GM21717 (cell line): ENCODE results near the gene RET.
A peak's percentile ranks its signal among the peaks of the same experiment; 100 is the strongest.
"Not testable (repeated sequence)": the region's sequence is repeated elsewhere in the genome, so short reads cannot be mapped to it uniquely, and the experiment has no call there.

ENCODE experiments used
- ATAC-seq: cut with Tn5 transposase; IDR thresholded peaks from one replicate; pipeline ENCODE4 v1.9.1; 2021; ENCODE audit warnings: mild to moderate bottlenecking, moderate library complexity; ENCODE audit not compliant: unreplicated experiment

RET gene

GRCh38 chr10:43132867-43133787 is 56.3 kb downstream of the RET start:
- no peak for ATAC-seq

DNA sequence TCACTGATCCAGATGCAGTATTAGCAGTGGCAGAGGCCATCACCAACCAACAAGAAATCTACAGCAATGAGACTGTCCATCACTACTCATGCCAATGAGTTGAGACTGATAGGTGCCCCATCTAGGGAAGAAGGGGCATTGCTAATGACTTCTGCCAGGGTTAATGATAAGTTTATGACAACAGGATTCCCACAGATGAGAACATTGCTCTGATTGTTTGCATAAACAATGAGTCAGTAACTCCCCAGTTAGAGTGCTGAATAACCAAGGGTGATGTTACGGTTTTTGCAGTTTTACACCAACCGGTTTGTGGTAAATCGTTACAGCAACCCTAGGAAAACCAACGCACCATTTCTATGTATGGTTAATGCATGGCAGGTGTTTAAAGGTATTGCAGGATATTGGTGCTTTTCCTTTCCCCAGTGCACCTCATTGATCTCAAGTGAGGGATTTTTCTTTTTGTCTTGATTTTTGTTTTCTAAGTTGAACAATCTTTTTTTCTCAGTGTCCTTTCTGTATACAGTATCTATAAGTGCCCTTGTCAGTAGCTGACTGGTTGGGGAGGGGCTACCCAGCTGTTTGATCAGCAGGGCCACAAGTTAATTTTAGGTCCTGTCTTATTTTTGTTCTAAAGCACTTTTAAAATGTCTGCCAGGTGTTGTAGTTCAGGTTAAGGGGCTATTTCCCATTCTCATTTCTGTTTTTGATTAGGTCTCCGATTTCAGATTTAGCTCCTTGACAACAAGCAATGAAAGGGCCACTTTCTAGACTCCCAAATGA is 57.4 kb downstream of the RET start:
- no peak for ATAC-seq

DNA sequence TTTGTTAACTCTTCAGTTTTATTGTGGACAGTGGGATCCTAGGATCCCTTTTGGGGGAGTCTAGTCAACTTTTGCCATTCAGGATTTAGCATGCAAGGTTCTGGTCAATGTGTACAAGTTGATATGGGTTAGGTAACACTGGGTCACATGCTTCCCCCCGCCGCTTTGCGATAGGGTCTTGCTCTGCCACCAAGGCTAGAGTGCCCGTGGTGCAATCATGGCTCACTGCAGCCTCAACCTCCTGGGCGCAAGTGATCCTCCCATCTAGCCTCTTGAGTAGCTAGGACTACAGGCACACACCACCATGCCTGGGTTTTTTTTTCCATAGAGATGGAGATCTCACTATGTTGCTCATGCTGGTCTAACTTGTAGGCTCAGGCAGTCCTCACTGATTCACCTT is 58.2 kb downstream of the RET start:
- ATAC-seq, result no peak

DNA sequence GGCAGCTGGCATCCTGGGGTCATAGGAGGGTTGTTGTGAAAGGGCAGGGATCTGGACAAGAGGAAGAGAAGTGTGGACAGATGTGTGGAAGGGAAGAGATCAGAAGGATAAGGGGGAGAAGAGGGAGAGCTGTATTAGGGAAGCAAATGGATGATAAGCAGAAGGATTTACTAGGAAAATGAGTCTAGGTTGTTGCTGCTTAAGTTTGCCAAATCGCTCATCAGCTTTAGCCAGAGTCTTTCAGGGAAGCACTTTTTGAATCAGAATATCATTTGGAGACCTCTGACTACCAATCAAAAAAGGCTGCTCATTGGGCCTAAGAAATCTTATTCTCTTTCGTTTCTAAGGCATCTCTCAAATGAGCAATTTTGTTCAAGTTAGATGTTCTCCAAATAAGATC is 58.8 kb downstream of the RET start:
- no peak for ATAC-seq

GRCh38 chr10:43136432-43136831 is 59.6 kb downstream of the RET start:
- ATAC-seq, result no peak

DNA sequence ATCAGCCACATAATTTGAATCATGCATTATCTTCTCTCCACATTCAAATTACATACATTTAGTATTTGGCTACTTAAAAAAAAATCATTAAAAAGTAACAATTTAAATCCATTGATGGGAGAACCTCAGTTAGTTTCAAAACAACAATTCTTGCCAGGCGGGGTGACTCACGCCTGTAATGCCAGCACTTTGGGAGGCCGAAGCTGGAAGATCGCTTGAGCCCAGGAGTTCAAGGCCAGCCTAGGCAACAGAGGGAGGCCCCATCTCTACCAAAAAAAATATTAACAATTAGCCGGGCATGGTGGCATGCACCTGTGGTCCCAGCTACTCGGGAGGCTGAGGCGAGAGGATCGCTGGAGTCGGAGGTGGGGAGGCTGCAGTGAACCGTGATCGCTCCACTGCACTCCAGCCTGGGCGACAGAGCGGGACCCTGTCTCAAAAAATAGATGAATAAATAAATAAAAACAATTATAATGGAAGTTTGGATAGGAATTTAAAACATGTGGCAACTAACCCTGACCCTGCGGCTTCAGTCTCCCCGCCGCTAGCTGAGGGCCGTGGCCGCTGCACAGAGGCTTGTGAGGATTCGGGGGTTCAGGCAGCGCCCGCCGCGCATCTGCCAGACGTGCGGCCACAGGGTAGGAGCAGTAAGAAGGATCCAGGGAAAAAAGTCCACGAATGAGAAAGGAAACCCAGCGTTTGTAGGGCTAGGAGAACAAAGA is 60.3 kb downstream of the RET start:
- ATAC-seq, result no peak

- ATAC-seq, result peak; percentile 24
These were observed 60.8 kb downstream of the RET start for GRCh38 chr10:43137717-43138020.

DNA sequence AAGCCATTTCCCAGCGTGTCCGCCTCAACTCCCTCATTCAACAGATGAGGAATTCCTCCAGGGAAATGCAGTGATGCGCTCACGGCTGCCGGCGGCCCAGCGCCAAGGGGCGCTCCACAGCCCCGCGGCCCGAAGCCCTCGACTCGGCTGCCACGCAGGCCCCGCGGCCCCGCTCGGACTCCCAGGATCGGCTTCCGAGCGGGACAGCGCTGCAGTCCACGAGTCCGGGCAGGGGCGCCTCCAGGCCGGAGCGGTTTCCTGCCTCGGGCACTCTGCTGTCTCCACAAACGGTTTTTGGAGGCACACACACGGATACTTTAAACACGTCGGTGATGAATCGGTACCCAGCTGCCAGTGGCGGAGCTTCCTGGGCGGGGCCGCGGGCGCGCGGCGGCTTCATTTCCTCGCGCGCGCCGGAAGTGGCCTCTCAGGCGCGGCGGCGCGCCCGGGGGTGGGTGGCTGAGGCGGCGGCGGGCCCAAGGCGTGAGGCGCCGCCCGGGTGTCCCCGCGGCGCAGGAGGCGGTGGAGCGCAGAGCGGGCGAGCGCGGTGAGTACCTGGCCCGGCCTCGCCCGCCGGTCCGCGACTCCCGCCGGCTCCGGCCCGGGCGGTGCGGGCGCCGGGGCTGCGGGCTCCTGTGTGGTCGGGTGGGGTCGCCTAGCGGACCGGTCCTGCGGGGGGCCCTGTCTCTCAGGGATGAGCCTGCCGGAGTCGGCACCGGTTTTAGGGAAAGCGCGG is 61.3 kb downstream of the RET start, which contains the start of gene CSGALNACT2:
CSGALNACT2 (plus strand) TSS at position 425 of the 736 bp plus-strand sequence. CDS start 16,705 bp downstream, outside the sequence.
- peak; percentile 63 for ATAC-seq

- ATAC-seq, result peak; percentile 39
These were observed 61.9 kb downstream of the RET start for GRCh38 chr10:43138757-43139241.

DNA sequence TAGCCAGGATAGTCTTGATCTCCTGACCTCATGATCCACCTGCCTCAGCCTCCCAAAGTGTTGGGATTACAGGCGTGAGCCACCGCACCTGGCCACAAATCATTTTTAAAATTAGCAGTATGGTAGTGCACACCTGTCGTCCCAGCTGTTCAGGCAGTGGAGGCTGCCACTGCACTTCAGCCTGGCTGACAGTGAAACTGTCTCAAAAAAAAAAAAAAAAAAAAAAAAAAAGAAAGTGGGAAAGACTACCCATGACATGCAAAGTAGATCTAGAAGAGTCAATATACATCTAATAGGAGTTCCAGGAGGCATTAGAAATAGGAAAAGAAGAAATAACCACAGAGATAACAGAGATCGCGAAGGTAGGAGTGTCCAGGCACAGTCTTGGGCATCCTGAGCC is 64.6 kb downstream of the RET start:
- no peak for ATAC-seq

- ATAC-seq, result no peak
These were observed 68.4 kb downstream of the RET start for GRCh38 chr10:43145311-43145710.

- not testable (repeated sequence) for ATAC-seq
These were observed 69.1 kb downstream of the RET start for GRCh38 chr10:43145936-43146335.

GRCh38 chr10:43151371-43151770 is 74.5 kb downstream of the RET start:
- ATAC-seq, result no peak

GRCh38 chr10:43153901-43154300 is 77.0 kb downstream of the RET start:
- no peak for ATAC-seq

DNA sequence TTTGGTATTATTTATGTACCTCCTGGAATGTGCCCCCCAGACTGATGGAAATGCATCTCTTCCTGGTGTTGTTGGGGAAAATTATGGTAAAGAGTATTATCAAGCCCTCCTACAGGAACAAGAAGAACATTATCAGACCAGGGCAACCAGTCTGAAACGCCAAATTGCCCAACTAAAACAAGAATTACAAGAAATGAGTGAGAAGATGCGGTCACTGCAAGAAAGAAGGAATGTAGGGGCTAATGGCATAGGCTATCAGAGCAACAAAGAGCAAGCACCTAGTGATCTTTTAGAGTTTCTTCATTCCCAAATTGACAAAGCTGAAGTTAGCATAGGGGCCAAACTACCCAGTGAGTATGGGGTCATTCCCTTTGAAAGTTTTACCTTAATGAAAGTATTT is 78.4 kb downstream of the RET start:
- no peak for ATAC-seq

DNA sequence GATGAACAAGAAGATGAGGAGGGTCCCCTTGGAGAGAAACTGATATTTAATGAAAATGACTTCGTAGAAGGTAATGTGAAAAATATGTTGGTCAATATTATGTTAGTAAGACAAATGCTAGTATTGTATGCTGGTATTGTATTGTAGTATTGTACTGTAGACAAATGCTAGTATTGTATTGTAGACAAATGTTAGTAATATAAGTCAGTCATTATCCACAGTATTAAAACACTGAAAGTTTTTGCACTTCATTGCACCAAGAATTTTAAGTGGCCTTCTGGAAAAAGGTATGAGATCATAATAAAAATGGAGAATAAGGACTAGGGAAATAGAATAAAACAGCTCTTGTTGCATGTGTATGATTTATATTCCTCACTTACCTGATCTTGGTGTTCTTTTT is 78.9 kb downstream of the RET start:
- ATAC-seq, result no peak

- ATAC-seq, result no peak
These were observed 79.9 kb downstream of the RET start for GRCh38 chr10:43156590-43157341.

GRCh38 chr10:43158636-43159035 is 81.8 kb downstream of the RET start:
- ATAC-seq, result no peak

DNA sequence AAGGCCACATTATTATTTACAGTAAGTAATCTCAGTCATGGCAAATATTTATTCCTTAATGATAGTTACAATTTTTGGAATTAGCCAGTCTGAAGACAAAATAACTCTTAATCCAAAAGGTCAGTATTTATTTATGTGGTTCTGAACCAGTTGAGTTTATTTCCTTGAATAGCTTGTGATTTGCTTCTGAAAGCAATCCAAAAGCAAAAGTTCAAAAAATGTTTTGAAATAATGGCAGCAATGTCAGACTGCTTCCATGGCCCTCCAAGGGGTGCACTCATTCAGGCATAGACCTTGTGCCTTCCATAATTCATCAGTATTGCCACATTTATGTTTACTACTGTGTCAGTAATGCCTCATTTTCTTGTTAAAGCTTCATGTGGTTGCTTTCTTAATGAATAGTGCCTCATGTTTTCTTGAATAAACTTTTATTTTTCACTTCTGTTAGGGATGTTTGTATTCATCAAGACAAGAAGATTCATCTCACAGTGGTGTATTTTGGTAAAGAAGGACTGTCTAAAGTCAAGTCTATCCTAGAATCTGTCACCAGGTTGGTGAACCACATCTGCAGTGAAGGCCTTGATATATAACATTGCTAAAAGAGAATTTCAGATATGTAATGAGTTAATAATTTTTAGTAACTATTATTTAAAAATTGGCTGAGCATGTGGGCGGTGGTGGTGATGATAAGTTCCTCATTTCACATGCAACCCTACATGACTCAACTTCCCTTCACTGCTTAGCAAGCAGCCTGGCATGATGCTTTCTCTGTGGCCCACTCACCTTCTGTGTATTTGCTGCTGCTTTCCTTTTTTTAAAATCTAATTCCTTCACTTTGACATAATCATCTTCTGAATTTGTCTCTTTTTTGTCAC is 83.4 kb downstream of the RET start:
- peak; percentile 51 for ATAC-seq
